Central memory CD8-positive, alpha-beta T cell (primary cell): Measurements from ENCODE around the gene C14orf132.
"Not testable (repeated sequence)": the region's sequence is repeated elsewhere in the genome, so short reads cannot be mapped to it uniquely, and the experiment has no call there.

Experiments
- ATAC-seq: fragments of 150-1000 bp; cut with Tn5 transposase; replicated peaks from 2 replicates; pipeline ENCODE4 v1.10.0; 2022; ENCODE audit warnings: mild to moderate bottlenecking, moderate FRiP score, moderate number of reproducible peaks; ENCODE audit not compliant: poor library complexity, severe bottlenecking; ENCODE audit errors: extremely low read depth
- DNase-seq, 2 donors: peaks; one replicate each; pipeline ENCODE4 v3.0.0; 2021; ENCODE audit warnings: low spot score in 2 of 2
- H3K27ac Mint-ChIP-seq: one replicate; pipeline ENCODE4 v1.8.0; 2022; ENCODE audit warnings: low read depth, mild to moderate bottlenecking, moderate library complexity, mixed read lengths
- H3K27me3 Mint-ChIP-seq: one replicate; pipeline ENCODE4 v1.8.0; 2022; ENCODE audit warnings: mixed read lengths
- H3K36me3 Mint-ChIP-seq: one replicate; pipeline ENCODE4 v1.8.0; 2022; ENCODE audit warnings: mild to moderate bottlenecking, moderate library complexity, mixed read lengths; ENCODE audit not compliant: insufficient read depth
- H3K4me1 Mint-ChIP-seq: one replicate; pipeline ENCODE4 v1.8.0; 2022; ENCODE audit warnings: mixed read lengths
- H3K4me3 Mint-ChIP-seq: one replicate; pipeline ENCODE4 v1.8.0; 2022; ENCODE audit warnings: mild to moderate bottlenecking, moderate library complexity, mixed read lengths
- H3K9me3 Mint-ChIP-seq: one replicate; pipeline ENCODE4 v1.8.0; 2022; ENCODE audit warnings: mixed read lengths

C14orf132 gene

DNA sequence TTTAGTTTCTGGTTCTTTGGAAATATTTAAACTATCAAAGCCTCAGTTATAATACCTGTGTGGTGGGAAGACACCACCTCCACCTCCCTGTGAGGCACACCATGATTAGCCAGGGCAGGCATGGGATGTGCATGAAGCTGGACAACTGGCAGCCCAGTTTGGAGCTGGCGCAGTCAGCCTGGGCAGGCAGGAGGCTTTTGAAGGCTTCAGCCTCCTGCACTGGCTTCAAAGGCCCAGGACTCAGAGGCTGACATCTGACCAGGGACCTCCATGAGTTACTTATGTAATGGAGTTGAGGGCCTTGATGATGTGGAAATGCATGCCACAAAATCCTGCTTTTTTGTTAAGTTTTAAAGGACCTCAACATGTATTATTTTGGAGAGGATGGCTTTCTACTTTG is 30.3 kb downstream of the C14orf132 start:
- DNase-seq, result no peak
- ATAC-seq, result no peak
- Mint-ChIP-seq H3K4me1 (no peaks in the 10 kb centered on the region), H3K27ac (no peak overlapping the region), H3K4me3 (no peak overlapping the region), H3K36me3 (no peaks in the 10 kb centered on the region), H3K9me3 (no peaks in the 10 kb centered on the region), H3K27me3 (peaks cover 52% of the 10 kb centered on the region)

DNA sequence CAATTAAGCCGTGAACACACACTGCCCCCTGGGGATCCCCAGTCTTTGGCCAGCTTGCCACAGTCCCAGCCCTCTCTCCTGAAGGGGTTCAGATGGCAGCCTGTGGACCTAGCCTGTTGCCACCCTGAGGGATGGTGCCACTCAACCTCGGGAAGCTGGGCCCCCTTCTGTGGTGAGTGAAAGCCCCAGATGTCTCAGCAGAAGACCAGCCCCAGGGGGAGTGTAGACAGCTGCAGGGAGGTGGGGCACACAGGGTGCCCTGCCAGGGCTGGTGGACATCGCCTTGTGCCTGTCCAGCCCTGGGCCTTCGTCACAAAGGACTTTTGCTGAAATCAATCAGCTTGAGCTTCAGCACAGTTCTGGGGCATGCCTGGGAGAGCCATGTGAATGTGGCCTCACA is 32.4 kb downstream of the C14orf132 start:
- Mint-ChIP-seq H3K4me1 (no peaks in the 10 kb centered on the region), H3K36me3 (peaks cover 1% of the 10 kb centered on the region), H3K27me3 (peaks cover 53% of the 10 kb centered on the region), H3K9me3 (no peaks in the 10 kb centered on the region), H3K27ac (no peak overlapping the region), H3K4me3 (no peak overlapping the region)
- ATAC-seq, result no peak
- DNase-seq, result no peak

DNA sequence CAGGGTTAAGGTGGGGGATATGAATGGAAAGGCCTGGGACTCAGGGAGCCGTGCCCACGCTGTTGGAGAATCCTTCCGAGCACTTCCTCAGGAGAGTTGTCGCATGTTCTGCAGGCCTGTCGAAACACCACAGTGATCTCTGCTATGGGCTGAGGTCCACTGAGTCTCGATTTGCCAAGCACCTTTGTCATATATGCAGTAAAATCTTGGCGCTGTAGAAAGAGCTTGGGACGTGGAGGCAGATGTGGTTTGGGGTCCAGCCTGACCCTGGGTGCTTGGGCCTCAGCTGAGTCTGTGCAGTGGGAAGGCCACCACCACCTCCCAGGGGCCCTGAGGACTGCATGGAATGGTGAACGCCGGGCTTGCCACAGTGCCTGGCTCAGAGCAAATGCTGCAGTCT is 32.9 kb downstream of the C14orf132 start:
- no peak for DNase-seq
- ATAC-seq, result no peak
- H3K36me3 Mint-ChIP-seq, result peaks cover 1% of the 10 kb centered on the region
- no peak overlapping the region for H3K27ac Mint-ChIP-seq
- H3K4me1 Mint-ChIP-seq, result no peaks in the 10 kb centered on the region
- peaks cover 53% of the 10 kb centered on the region for H3K27me3 Mint-ChIP-seq
- H3K9me3 Mint-ChIP-seq, result no peaks in the 10 kb centered on the region
- H3K4me3 Mint-ChIP-seq, result no peak overlapping the region

DNA sequence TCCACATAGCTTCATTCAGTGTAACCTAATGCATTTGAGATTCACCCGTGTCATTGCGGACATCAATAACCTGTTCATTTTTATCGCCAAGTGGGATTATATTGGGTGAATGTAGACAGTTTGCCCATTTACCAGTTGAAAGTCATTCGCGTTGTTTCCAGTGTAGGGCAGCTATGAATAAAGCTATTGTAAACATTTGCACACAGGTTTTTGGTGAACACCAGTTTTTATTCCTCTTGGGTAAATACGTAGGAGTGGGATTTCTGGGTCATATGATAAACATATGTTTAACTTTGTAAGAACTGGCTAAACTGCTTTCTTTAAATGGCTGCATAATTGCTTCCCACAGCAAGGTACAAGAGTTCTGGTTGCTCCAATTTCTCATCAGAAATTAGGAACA is 33.6 kb downstream of the C14orf132 start:
- Mint-ChIP-seq H3K4me1 (no peaks in the 10 kb centered on the region), H3K4me3 (no peak overlapping the region), H3K36me3 (peaks cover 1% of the 10 kb centered on the region), H3K27me3 (peaks cover 56% of the 10 kb centered on the region), H3K27ac (no peak overlapping the region), H3K9me3 (no peaks in the 10 kb centered on the region)
- DNase-seq, result no peak
- no peak for ATAC-seq

DNA sequence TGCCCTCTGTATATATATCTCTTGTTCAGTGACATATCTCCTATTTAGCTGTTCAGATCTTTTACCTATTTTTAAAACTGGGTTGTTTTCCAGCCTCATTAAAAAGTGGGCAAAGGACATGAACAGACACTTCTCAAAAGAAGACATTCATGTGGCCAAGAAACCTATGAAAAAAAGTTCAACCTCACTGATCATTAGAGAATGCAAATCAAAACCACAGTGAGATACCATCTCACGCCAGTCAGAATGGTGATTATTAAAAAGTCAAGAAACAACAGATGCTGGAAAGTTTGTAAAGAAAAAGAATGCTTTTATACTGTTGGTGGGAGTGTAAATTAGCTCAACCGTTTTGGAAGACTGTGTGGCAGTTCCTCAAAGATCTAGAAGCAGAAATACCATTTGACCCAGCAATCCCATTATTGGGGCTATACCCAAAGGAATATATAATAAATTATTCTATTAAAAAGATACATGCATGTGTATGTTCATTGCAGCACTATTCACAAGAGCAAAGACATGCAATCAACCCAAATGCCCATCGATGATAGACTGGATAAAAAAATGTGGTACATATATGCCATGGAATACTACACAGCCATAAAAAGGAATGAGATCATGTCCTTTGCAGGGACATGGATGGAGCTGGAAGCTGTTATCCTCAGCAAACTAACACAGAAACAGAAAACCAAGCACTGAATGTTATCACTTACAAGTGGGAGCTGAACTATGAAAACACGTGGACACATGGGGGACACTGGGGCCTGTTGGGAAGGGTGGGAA is 34.3 kb downstream of the C14orf132 start:
- peaks cover 63% of the 10 kb centered on the region for H3K27me3 Mint-ChIP-seq
- H3K27ac Mint-ChIP-seq, DNase-seq: not testable (repeated sequence)

DNA sequence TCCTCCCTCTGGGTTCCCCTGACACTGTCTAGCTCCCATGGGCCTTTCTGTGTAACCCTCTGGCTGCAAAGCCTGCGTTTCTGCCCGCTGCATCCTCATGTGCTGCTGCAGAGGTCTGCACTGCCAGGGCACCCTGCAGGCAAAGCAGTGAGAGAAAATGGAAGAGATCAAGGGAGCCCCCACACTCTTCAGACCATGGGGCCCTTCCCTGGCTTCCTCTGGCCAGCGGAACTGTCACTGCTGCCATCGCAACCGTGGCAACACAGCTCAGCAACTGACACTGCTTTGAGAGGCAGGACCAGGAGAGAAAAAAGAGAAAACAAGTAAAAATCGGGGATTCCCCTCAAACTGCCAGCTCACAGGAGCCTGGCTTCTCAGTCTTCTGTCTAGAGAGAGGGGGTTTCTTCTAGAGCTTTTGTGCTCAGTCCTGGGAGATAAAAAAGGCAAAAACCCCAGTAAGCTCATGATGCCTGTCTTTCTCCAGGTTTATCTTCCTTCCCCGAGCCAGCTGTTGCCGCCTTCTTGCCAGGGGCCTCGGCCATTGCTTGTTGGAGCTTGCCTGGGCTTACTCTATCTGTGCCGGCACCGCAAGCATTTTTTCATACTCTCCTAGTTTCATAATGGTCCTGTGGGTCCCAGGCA is 38.9 kb downstream of the C14orf132 start:
- Mint-ChIP-seq H3K9me3 (no peaks in the 10 kb centered on the region), H3K4me3 (no peak overlapping the region)
- ATAC-seq, result no peak

More for the DNA sequence above, 34.3 kb downstream of the C14orf132 start:
- H3K4me3 Mint-ChIP-seq, H3K4me1 Mint-ChIP-seq, ATAC-seq, H3K36me3 Mint-ChIP-seq, H3K9me3 Mint-ChIP-seq: not testable (repeated sequence)

DNA sequence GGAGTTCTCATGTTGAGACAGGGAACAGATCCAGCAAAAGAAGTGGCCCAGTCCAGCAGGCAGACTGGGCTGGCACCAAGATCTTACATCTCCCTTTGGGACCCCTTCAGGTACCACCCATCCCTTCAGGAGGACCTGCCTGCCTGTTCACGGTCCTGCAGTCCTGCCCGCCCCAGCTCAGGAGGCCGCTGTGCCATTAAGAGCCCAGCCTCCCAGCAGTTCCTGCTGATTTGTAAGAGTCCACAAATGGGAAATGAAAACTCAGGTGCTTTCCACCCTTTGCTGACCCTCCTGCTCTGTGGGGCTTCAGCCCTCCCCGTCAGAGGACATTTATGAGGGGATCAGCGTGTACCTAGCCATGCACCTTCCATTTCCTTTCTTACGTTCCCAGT is 39.5 kb downstream of the C14orf132 start:
- Mint-ChIP-seq H3K27me3 (peaks cover 88% of the 10 kb centered on the region), H3K9me3 (no peaks in the 10 kb centered on the region), H3K36me3 (peaks cover 4% of the 10 kb centered on the region), H3K4me1 (no peaks in the 10 kb centered on the region), H3K4me3 (no peak overlapping the region), H3K27ac (no peak overlapping the region)
- DNase-seq (no peak), ATAC-seq (no peak)

More for the DNA sequence above, 38.9 kb downstream of the C14orf132 start:
- Mint-ChIP-seq H3K4me1 (no peaks in the 10 kb centered on the region), H3K27me3 (peaks cover 83% of the 10 kb centered on the region), H3K27ac (no peak overlapping the region), H3K36me3 (peaks cover 4% of the 10 kb centered on the region)
- DNase-seq, result no peak

DNA sequence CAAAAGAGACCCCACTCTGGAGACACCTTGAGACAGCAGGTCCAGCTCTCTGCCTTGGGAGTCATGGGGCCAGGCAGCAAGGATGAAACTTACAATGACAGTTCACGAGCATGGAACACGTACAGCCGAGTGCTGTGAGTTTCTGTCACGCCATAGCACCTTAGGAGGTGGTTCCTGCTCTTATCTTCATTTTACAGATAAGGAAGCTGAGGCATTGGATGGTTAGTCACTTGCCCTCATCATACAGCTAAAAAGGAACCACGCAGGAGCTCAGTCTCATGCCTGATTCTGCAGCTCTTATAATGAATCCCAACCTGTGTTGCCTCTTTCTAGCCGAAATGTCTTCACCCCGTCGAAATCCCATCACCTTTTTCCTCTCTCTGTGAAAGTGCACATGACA is 39.9 kb downstream of the C14orf132 start:
- Mint-ChIP-seq H3K27me3 (peaks cover 92% of the 10 kb centered on the region), H3K27ac (no peak overlapping the region), H3K4me3 (no peak overlapping the region), H3K4me1 (no peaks in the 10 kb centered on the region), H3K36me3 (peaks cover 4% of the 10 kb centered on the region), H3K9me3 (no peaks in the 10 kb centered on the region)
- no peak for ATAC-seq
- DNase-seq, result no peak

DNA sequence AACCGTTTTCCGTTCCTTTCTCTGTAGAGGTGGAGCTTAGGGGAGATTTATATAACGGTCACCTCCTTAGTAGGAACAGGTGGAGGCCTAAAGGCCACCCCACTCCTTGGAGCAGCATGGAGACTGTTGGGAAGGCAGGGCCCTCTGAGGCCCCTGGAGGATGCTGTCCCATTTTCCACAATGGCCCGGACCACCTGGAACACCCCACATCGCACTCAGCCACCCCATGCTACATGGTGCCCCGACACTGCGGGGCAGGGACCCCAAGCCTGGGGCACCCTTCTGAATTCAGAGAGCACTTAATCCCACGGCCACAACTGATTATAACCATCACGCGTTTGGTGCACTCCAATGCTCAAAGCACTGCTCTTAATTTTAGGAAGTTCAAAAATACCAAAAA is 41.4 kb downstream of the C14orf132 start:
- peaks cover 92% of the 10 kb centered on the region for H3K27me3 Mint-ChIP-seq
- DNase-seq, result no peak
- no peak overlapping the region for H3K27ac Mint-ChIP-seq
- H3K36me3 Mint-ChIP-seq, result peaks cover 3% of the 10 kb centered on the region
- H3K9me3 Mint-ChIP-seq, result no peaks in the 10 kb centered on the region
- no peak overlapping the region for H3K4me3 Mint-ChIP-seq
- no peaks in the 10 kb centered on the region for H3K4me1 Mint-ChIP-seq
- no peak for ATAC-seq

DNA sequence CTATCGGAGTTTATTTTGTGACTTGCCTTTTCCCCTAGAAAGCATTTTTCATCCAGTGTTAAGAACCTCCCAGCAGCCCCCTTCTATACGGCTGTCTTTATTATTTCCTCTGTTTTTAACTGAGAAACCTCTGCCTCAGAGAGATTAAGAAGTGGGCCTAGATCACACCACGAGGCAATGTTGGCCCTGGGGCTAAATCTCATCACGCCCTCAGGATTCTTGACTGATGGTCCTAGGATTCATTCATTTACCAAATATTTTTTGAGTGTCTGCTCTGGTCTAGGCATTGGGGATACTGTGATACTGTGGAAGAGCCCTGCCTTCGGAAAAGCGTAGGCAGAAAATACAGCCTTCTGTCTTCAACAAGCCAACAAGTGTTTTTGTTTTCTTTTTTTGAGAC is 42.1 kb downstream of the C14orf132 start:
- ATAC-seq, result no peak
- Mint-ChIP-seq H3K9me3 (no peaks in the 10 kb centered on the region), H3K27ac (no peak overlapping the region), H3K27me3 (peaks cover 92% of the 10 kb centered on the region), H3K4me1 (no peaks in the 10 kb centered on the region), H3K4me3 (no peak overlapping the region), H3K36me3 (peaks cover 3% of the 10 kb centered on the region)
- DNase-seq, result no peak

DNA sequence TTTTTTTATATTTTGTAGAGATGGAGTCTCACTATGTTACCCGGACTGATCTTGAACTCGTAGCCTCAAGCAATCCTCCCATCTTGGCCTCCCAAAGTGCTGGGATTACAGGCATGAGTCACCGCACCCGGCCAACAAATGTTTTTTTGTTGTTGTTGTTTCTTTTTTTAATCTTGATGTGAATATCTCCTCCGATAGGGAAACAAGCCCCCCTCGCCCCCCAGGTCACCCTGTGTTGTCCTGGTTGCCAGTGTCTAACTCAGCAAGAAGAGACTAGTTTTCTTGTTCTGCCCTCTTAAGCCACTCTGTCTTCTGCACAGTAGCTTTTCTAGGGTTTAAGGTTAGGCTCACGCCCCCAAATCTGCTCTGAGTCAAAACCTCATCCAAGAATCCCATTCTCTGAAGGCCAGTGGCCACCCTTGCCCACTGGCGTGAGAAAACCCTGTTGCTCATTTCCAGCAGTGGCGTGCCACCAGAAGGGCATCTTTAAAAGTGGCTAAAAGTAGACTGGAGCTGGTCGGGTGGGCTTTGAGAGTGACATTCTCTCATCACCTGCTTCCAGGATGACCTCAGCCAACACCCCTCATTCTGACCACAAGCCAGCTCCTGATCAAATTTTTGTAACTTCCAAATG is 42.7 kb downstream of the C14orf132 start:
- Mint-ChIP-seq H3K36me3 (peaks cover 3% of the 10 kb centered on the region), H3K4me1 (no peaks in the 10 kb centered on the region), H3K27ac (no peak overlapping the region), H3K4me3 (no peak overlapping the region), H3K27me3 (peaks cover 92% of the 10 kb centered on the region), H3K9me3 (no peaks in the 10 kb centered on the region)
- ATAC-seq (no peak), DNase-seq (no peak)

DNA sequence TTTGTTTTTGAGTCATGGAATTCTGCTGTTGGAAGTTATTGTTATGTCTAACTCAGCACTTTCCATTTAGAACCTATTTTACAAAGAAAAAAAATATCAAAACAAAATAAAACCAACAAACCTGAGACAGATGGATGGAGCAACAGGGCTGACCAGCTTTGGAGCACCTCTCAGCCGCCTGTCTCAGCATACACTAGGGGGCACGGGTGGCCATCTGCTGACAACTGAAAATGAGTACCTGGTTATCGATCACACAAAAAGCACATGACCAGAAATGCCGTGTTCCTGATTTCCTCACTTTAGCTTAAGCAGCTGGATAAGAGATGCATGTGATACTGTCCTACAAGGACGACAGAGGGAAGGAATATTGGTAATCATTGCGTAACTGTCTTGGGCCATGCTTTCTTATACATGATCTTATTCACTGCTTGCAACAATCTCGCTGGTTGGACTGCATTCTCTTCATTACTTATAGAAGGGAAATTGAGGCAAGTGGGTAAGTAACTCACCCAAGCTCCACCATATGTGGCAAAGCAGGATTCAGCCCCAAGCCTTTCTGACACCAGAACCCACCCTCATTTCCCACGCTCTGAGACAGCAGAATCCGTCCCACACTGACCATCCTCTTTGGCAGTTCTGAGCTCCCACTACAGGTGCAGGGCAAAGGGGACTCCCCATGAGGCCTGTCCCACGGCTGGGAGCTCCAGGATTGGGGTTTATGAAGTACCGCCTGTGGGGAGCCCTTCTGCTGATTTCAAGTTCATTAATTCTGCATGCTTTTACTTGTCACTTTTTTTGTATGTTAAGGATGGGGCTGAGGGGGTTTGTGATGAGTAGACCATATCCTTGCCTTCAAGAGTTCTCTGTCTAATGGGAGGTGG is 43.5 kb downstream of the C14orf132 start:
- no peaks in the 10 kb centered on the region for H3K4me1 Mint-ChIP-seq
- peaks cover 3% of the 10 kb centered on the region for H3K36me3 Mint-ChIP-seq
- no peak overlapping the region for H3K27ac Mint-ChIP-seq
- no peak overlapping the region for H3K4me3 Mint-ChIP-seq
- H3K27me3 Mint-ChIP-seq, result peaks cover 91% of the 10 kb centered on the region
- no peaks in the 10 kb centered on the region for H3K9me3 Mint-ChIP-seq
- DNase-seq (no peak), ATAC-seq (no peak)
